Stimulated activated naive CD8-positive, alpha-beta T cell treated with anti-CD3 and anti-CD28 coated beads, Interleukin-15, amount 100 ng/mL, for 72 hours (primary cell): Measurements from ENCODE around the gene PRXL2A.
"Not testable (repeated sequence)": the region's sequence is repeated elsewhere in the genome, so short reads cannot be mapped to it uniquely, and the experiment has no call there.

Experiments used
- ATAC-seq: fragments of 150-1000 bp; cut with Tn5 transposase; 2 replicates; pipeline ENCODE4 v1.10.0; 2021; ENCODE audit warnings: mild to moderate bottlenecking, moderate library complexity
- DNase-seq, 2 donors: peaks; one replicate each; pipeline ENCODE4 v3.0.0; 2021 to 2022
- H3K27ac Mint-ChIP-seq, 2 donors: one replicate each; pipeline ENCODE4 v1.8.0; 2022; ENCODE audit warnings: mild to moderate bottlenecking in 2 of 2, mixed read lengths in 2 of 2, moderate library complexity in 2 of 2
- H3K27me3 Mint-ChIP-seq: one replicate; pipeline ENCODE4 v1.8.0; 2022; ENCODE audit warnings: mixed read lengths
- H3K4me1 Mint-ChIP-seq: one replicate; pipeline ENCODE4 v1.8.0; 2022; ENCODE audit warnings: mild to moderate bottlenecking, mixed read lengths
- H3K4me3 Mint-ChIP-seq, 2 donors: one replicate each; pipeline ENCODE4 v1.8.0; 2022; ENCODE audit warnings: mild to moderate bottlenecking in 2 of 2, mixed read lengths in 2 of 2, moderate library complexity in 1 of 2
- H3K9me3 Mint-ChIP-seq, 2 donors: one replicate each; pipeline ENCODE4 v1.8.0; 2022; ENCODE audit warnings: mixed read lengths in 2 of 2

PRXL2A gene

GRCh38 chr10:80471715-80472233 is 63.4 kb downstream of the PRXL2A start:
- ATAC-seq, result peak; percentile 70
- Mint-ChIP-seq H3K4me3 (peak overlapping the region; percentile 80 to 81), H3K9me3 (no peaks in the 10 kb centered on the region), H3K4me1 (peaks cover 93% of the 10 kb centered on the region), H3K27ac (peak overlapping the region; percentile 95 to 98), H3K27me3 (no peaks in the 10 kb centered on the region)
- peak; percentile 69 to 74 for DNase-seq

- peak; percentile 58 to 68 for DNase-seq
- H3K4me1 Mint-ChIP-seq, result peaks cover 93% of the 10 kb centered on the region
- H3K4me3 Mint-ChIP-seq, result peak overlapping the region; percentile 80 to 81
- peak; percentile 89 for ATAC-seq
- no peaks in the 10 kb centered on the region for H3K9me3 Mint-ChIP-seq
- no peaks in the 10 kb centered on the region for H3K27me3 Mint-ChIP-seq
- H3K27ac Mint-ChIP-seq, result peak overlapping the region; percentile 95 to 98
These were observed 64.1 kb downstream of the PRXL2A start for GRCh38 chr10:80472234-80473095.

GRCh38 chr10:80473096-80473657 is 64.8 kb downstream of the PRXL2A start:
- Mint-ChIP-seq H3K27ac (peak overlapping the region; percentile 95 to 98), H3K9me3 (peaks cover 5% of the 10 kb centered on the region in 2 donors), H3K4me3 (peak overlapping the region; percentile 80 to 81), H3K27me3 (no peaks in the 10 kb centered on the region), H3K4me1 (peaks cover 93% of the 10 kb centered on the region)
- no peak for DNase-seq
- no peak for ATAC-seq

- H3K27me3 Mint-ChIP-seq, result no peaks in the 10 kb centered on the region
- H3K27ac Mint-ChIP-seq, result peak overlapping the region; percentile 95 to 98
- peaks cover 89% of the 10 kb centered on the region for H3K4me1 Mint-ChIP-seq
- peak overlapping the region; percentile 80 to 81 for H3K4me3 Mint-ChIP-seq
- DNase-seq, result no peak
- peaks cover 8% of the 10 kb centered on the region in 2 donors for H3K9me3 Mint-ChIP-seq
- ATAC-seq, result no peak
These were observed 65.6 kb downstream of the PRXL2A start for GRCh38 chr10:80473692-80474596.

GRCh38 chr10:80474597-80474910 is 66.2 kb downstream of the PRXL2A start:
- H3K4me3 Mint-ChIP-seq, result peak overlapping the region; percentile 80 to 81
- H3K4me1 Mint-ChIP-seq, result peaks cover 83% of the 10 kb centered on the region
- DNase-seq, result no peak
- H3K27me3 Mint-ChIP-seq, result no peaks in the 10 kb centered on the region
- peak overlapping the region; percentile 95 to 98 for H3K27ac Mint-ChIP-seq
- peaks cover 8% of the 10 kb centered on the region in 2 donors for H3K9me3 Mint-ChIP-seq
- no peak for ATAC-seq

- no peak for ATAC-seq
- H3K4me1 Mint-ChIP-seq, result peaks cover 79% of the 10 kb centered on the region
- no peaks in the 10 kb centered on the region for H3K27me3 Mint-ChIP-seq
- peaks cover 8% of the 10 kb centered on the region in 2 donors for H3K9me3 Mint-ChIP-seq
- peak overlapping the region; percentile 80 to 81 for H3K4me3 Mint-ChIP-seq
- DNase-seq, result no peak
- peak overlapping the region; percentile 95 to 98 for H3K27ac Mint-ChIP-seq
These were observed 66.6 kb downstream of the PRXL2A start for GRCh38 chr10:80474941-80475340.

GRCh38 chr10:80475641-80476040 is 67.3 kb downstream of the PRXL2A start:
- H3K9me3 Mint-ChIP-seq, H3K27me3 Mint-ChIP-seq, H3K27ac Mint-ChIP-seq, ATAC-seq, H3K4me3 Mint-ChIP-seq, DNase-seq: not testable (repeated sequence)
- peaks cover 79% of the 10 kb centered on the region for H3K4me1 Mint-ChIP-seq

GRCh38 chr10:80476685-80477084 is 68.3 kb downstream of the PRXL2A start:
- H3K4me1 Mint-ChIP-seq, result peaks cover 78% of the 10 kb centered on the region
- H3K4me3 Mint-ChIP-seq, result peak overlapping the region in 1 of 2 donors; percentile 32
- DNase-seq, result no peak
- peaks cover 8% of the 10 kb centered on the region in 2 donors for H3K9me3 Mint-ChIP-seq
- ATAC-seq, result no peak
- H3K27ac Mint-ChIP-seq, result no peak overlapping the region
- no peaks in the 10 kb centered on the region for H3K27me3 Mint-ChIP-seq

GRCh38 chr10:80477813-80478212 is 69.5 kb downstream of the PRXL2A start:
- Mint-ChIP-seq H3K4me3 (peak overlapping the region in 1 of 2 donors; percentile 49), H3K27me3 (no peaks in the 10 kb centered on the region), H3K27ac (peak overlapping the region in 1 of 2 donors; percentile 47), H3K9me3 (peaks cover 8% of the 10 kb centered on the region in 2 donors), H3K4me1 (peaks cover 78% of the 10 kb centered on the region)
- DNase-seq, result no peak
- ATAC-seq, result no peak

GRCh38 chr10:80480373-80480772 is 72.0 kb downstream of the PRXL2A start:
- peaks cover 79% of the 10 kb centered on the region for H3K4me1 Mint-ChIP-seq
- H3K9me3 Mint-ChIP-seq, H3K27ac Mint-ChIP-seq, ATAC-seq, H3K27me3 Mint-ChIP-seq, DNase-seq, H3K4me3 Mint-ChIP-seq: not testable (repeated sequence)

GRCh38 chr10:80480852-80481251 is 72.5 kb downstream of the PRXL2A start:
- H3K4me3 Mint-ChIP-seq, result no peak overlapping the region
- DNase-seq, result no peak
- no peak overlapping the region for H3K27ac Mint-ChIP-seq
- peaks cover 8% of the 10 kb centered on the region in 2 donors for H3K9me3 Mint-ChIP-seq
- H3K4me1 Mint-ChIP-seq, result peaks cover 79% of the 10 kb centered on the region
- ATAC-seq, result no peak
- H3K27me3 Mint-ChIP-seq, result no peaks in the 10 kb centered on the region

GRCh38 chr10:80484243-80484642 is 75.9 kb downstream of the PRXL2A start:
- Mint-ChIP-seq H3K4me1 (peaks cover 91% of the 10 kb centered on the region), H3K27ac (peak overlapping the region; percentile 86 to 89), H3K27me3 (no peaks in the 10 kb centered on the region), H3K4me3 (peak overlapping the region; percentile 75 to 76), H3K9me3 (no peaks in the 10 kb centered on the region)
- DNase-seq (no peak), ATAC-seq (no peak)

- peaks cover 96% of the 10 kb centered on the region for H3K4me1 Mint-ChIP-seq
- no peak for ATAC-seq
- no peaks in the 10 kb centered on the region for H3K9me3 Mint-ChIP-seq
- H3K4me3 Mint-ChIP-seq, result peak overlapping the region; percentile 75 to 76
- H3K27me3 Mint-ChIP-seq, result no peaks in the 10 kb centered on the region
- peak overlapping the region; percentile 86 to 89 for H3K27ac Mint-ChIP-seq
- DNase-seq, result no peak
These were observed 76.3 kb downstream of the PRXL2A start for GRCh38 chr10:80484676-80485075.

GRCh38 chr10:80485076-80485945 is 77.0 kb downstream of the PRXL2A start:
- Mint-ChIP-seq H3K4me3 (peak overlapping the region; percentile 75 to 76), H3K27me3 (no peaks in the 10 kb centered on the region), H3K27ac (peak overlapping the region; percentile 88 to 89), H3K9me3 (no peaks in the 10 kb centered on the region), H3K4me1 (peaks cover 98% of the 10 kb centered on the region)
- no peak for DNase-seq
- peak; percentile 65 for ATAC-seq
